Measurements from ENCODE around the gene KCP. TPM values are rescaled to one million over a fixed set of nuclear protein-coding genes. Genes with fewer than 3 reads are reported as not detected.
"Not testable (repeated sequence)": the region's sequence is repeated elsewhere in the genome, so short reads cannot be mapped to it uniquely, and the experiment has no call there.

The KCP gene
- total and polyA plus RNA-seq, 9 donors, result 0.05 to 1.8 (median 0.20) TPM; not detected in 4

- TF ChIP-seq POLR2A (IDR thresholded peaks at IDR 0.05), result no peak
- TF ChIP-seq EP300 (IDR thresholded peaks at IDR 0.05), result no peak
- TF ChIP-seq CTCF (IDR thresholded peaks at IDR 0.05), result no peak
- H3K9me3 ChIP-seq, result no peaks in the 10 kb centered on the region
- H3K4me3 ChIP-seq, result no peak overlapping the region
- no peaks in the 10 kb centered on the region for H3K4me1 ChIP-seq (ENCODE audit: insufficient read depth)
- DNase-seq, result no peak
- no peaks in the 10 kb centered on the region for H3K36me3 ChIP-seq
- WGBS, 3 donors, result 64 to 75% (median 70%) methylated on average over 17 to 22 of the region's 22 CpGs
- H3K27ac ChIP-seq, result no peak overlapping the region
- intact Hi-C loops (cut with DNase I), result loop anchor here in 1 of 4 donors (5.0 kb wide), 1 partner anchor 555 kb away; the partner anchor contains the start of gene SMKR1
- H3K27me3 ChIP-seq, result no peaks in the 10 kb centered on the region
These were observed 36.7 kb upstream of the KCP start for GRCh38 chr7:128946936-128947830.

- Histone ChIP-seq H3K27me3 (no peaks in the 10 kb centered on the region), H3K4me1 (ENCODE audit: insufficient read depth) (no peaks in the 10 kb centered on the region), H3K36me3 (no peaks in the 10 kb centered on the region), H3K9me3 (no peaks in the 10 kb centered on the region), H3K4me3 (no peak overlapping the region), H3K27ac (no peak overlapping the region)
- 77 to 80% (median 79%) methylated on average over 21 of the region's 21 CpGs for WGBS, 3 donors
- TF ChIP-seq CTCF (IDR thresholded peaks at IDR 0.05) (no peak), EP300 (IDR thresholded peaks at IDR 0.05) (no peak), POLR2A (IDR thresholded peaks at IDR 0.05) (no peak)
- intact Hi-C loops (cut with DNase I), result loop anchor here in 1 of 4 donors (5.0 kb wide), 1 partner anchor 556 kb away; the partner anchor contains the start of gene SMKR1
- DNase-seq, result no peak
These were observed 35.3 kb upstream of the KCP start for GRCh38 chr7:128945668-128946366.

- no peaks in the 10 kb centered on the region for H3K9me3 ChIP-seq
- no peaks in the 10 kb centered on the region for H3K36me3 ChIP-seq
- TF ChIP-seq EP300 (IDR thresholded peaks at IDR 0.05) (no peak), CTCF (IDR thresholded peaks at IDR 0.05) (no peak), POLR2A (IDR thresholded peaks at IDR 0.05) (no peak)
- H3K27ac ChIP-seq, result no peak overlapping the region
- no peaks in the 10 kb centered on the region for H3K4me1 ChIP-seq (ENCODE audit: insufficient read depth)
- DNase-seq, result no peak
- no peaks in the 10 kb centered on the region for H3K27me3 ChIP-seq
- 49 to 58% (median 49%) methylated on average over 7 of the region's 7 CpGs for WGBS, 3 donors
- intact Hi-C loops (cut with DNase I), result loop anchor here in 1 of 4 donors (5.0 kb wide), 1 partner anchor 558 kb away; the partner anchor contains the start of gene SMKR1
- H3K4me3 ChIP-seq, result no peak overlapping the region
These were observed 34.2 kb upstream of the KCP start for GRCh38 chr7:128944487-128945236.

GRCh38 chr7:128943251-128943650 is 32.7 kb upstream of the KCP start:
- H3K27me3 ChIP-seq; intact Hi-C loops (cut with DNase I); H3K9me3 ChIP-seq; H3K36me3 ChIP-seq; DNase-seq; H3K4me3 ChIP-seq; H3K4me1 ChIP-seq (ENCODE audit: insufficient read depth); H3K27ac ChIP-seq: not testable (repeated sequence)
- WGBS, 3 donors, result 89 to 97% (median 94%) methylated on average over 2 of the region's 2 CpGs

Data from ovary (tissue), 9 donors.